ENCODE data around the gene RBM4B.

RBM4B gene

GRCh38 chr11:66710384-66710930, 32.8 kb upstream of the RBM4B start:
- no peaks in the 10 kb centered on the region for H3K79me2 ChIP-seq (ENCODE audit: insufficient read depth, low read length)
- H3K4me3 ChIP-seq (ENCODE audit: low read length, poor library complexity, severe bottlenecking): no peak overlapping the region
- H3K4me2 ChIP-seq (ENCODE audit: low read depth, low read length, poor library complexity, severe bottlenecking): no peak overlapping the region
- peaks cover 12% of the 10 kb centered on the region for H3K4me1 ChIP-seq (ENCODE audit: insufficient read depth, low read length, poor library complexity, severe bottlenecking)
- no peak overlapping the region for H3K9ac ChIP-seq (ENCODE audit: low read depth, low read length, poor library complexity, severe bottlenecking)
- H3K27me3 ChIP-seq (ENCODE audit: insufficient read depth, low read length, poor library complexity, severe bottlenecking): no peaks in the 10 kb centered on the region
- peaks cover 6% of the 10 kb centered on the region; the same call in 1 of the 2 replicates for H3K36me3 ChIP-seq (ENCODE audit: insufficient read depth, low read length)
- no peaks in the 10 kb centered on the region for H3K9me3 ChIP-seq (ENCODE audit: insufficient read depth, low read depth, low read length)
- no peaks in the 10 kb centered on the region for H3F3A ChIP-seq (ENCODE audit: low read depth)
- no peak for TF ChIP-seq CTCF (conservative IDR thresholded peaks at IDR 0.05; ENCODE audit: low read length)
- no peak for TF ChIP-seq EZH2phosphoT487 (IDR thresholded peaks at IDR 0.05; ENCODE audit: borderline replicate concordance)
- no peaks in the 10 kb centered on the region for H3K9me2 ChIP-seq (replicated peaks; ENCODE audit: low read depth, low read length)
- H4K20me1 ChIP-seq (ENCODE audit: insufficient read depth, low read length, poor library complexity, severe bottlenecking): no peaks in the 10 kb centered on the region
- no peak overlapping the region for H2AFZ ChIP-seq (ENCODE audit: low read length)

- no peak overlapping the region for H2AFZ ChIP-seq (ENCODE audit: low read length)
- H3K36me3 ChIP-seq (ENCODE audit: insufficient read depth, low read length): no peaks in the 10 kb centered on the region; the same call in 1 of the 2 replicates
- H3K4me2 ChIP-seq (ENCODE audit: low read depth, low read length, poor library complexity, severe bottlenecking): no peak overlapping the region
Observed at GRCh38 chr11:66708701-66709100, 31.0 kb upstream of the RBM4B start.

GRCh38 chr11:66708094-66708493, 30.4 kb upstream of the RBM4B start:
- Histone ChIP-seq H3K4me2 (ENCODE audit: low read depth, low read length, poor library complexity, severe bottlenecking) (no peak overlapping the region), H3K36me3 (ENCODE audit: insufficient read depth, low read length) (no peaks in the 10 kb centered on the region; the same call in 1 of the 2 replicates), H2AFZ (ENCODE audit: low read length) (no peak overlapping the region), H3K9me3 (ENCODE audit: insufficient read depth, low read depth, low read length) (no peaks in the 10 kb centered on the region), H3K79me2 (ENCODE audit: insufficient read depth, low read length) (no peaks in the 10 kb centered on the region), H3F3A (ENCODE audit: low read depth) (no peaks in the 10 kb centered on the region), H3K4me3 (ENCODE audit: low read length, poor library complexity, severe bottlenecking) (no peak overlapping the region), H3K9me2 (replicated peaks; ENCODE audit: low read depth, low read length) (no peaks in the 10 kb centered on the region), H4K20me1 (ENCODE audit: insufficient read depth, low read length, poor library complexity, severe bottlenecking) (no peaks in the 10 kb centered on the region), H3K4me1 (ENCODE audit: insufficient read depth, low read length, poor library complexity, severe bottlenecking) (peaks cover 9% of the 10 kb centered on the region), H3K27me3 (ENCODE audit: insufficient read depth, low read length, poor library complexity, severe bottlenecking) (no peaks in the 10 kb centered on the region), H3K9ac (ENCODE audit: low read depth, low read length, poor library complexity, severe bottlenecking) (no peak overlapping the region)
- TF ChIP-seq CTCF (conservative IDR thresholded peaks at IDR 0.05; ENCODE audit: low read length): no peak

More at GRCh38 chr11:66708701-66709100, 31.0 kb upstream of the RBM4B start:
- no peaks in the 10 kb centered on the region for H3K27me3 ChIP-seq (ENCODE audit: insufficient read depth, low read length, poor library complexity, severe bottlenecking)
- H3K9me3 ChIP-seq (ENCODE audit: insufficient read depth, low read depth, low read length): no peaks in the 10 kb centered on the region
- H4K20me1 ChIP-seq (ENCODE audit: insufficient read depth, low read length, poor library complexity, severe bottlenecking): no peaks in the 10 kb centered on the region
- H3K79me2 ChIP-seq (ENCODE audit: insufficient read depth, low read length): no peaks in the 10 kb centered on the region
- no peaks in the 10 kb centered on the region for H3K9me2 ChIP-seq (replicated peaks; ENCODE audit: low read depth, low read length)
- TF ChIP-seq CTCF (conservative IDR thresholded peaks at IDR 0.05; ENCODE audit: low read length): no peak
- TF ChIP-seq EZH2phosphoT487 (IDR thresholded peaks at IDR 0.05; ENCODE audit: borderline replicate concordance): no peak
- peaks cover 9% of the 10 kb centered on the region for H3K4me1 ChIP-seq (ENCODE audit: insufficient read depth, low read length, poor library complexity, severe bottlenecking)
- no peak overlapping the region for H3K4me3 ChIP-seq (ENCODE audit: low read length, poor library complexity, severe bottlenecking)
- H3K9ac ChIP-seq (ENCODE audit: low read depth, low read length, poor library complexity, severe bottlenecking): no peak overlapping the region
- H3F3A ChIP-seq (ENCODE audit: low read depth): no peaks in the 10 kb centered on the region

Measured in Loucy (cell line).